Measurements from ENCODE around the gene ZNF507.
"Not testable (repeated sequence)": the region's sequence is repeated elsewhere in the genome, so short reads cannot be mapped to it uniquely, and the experiment has no call there.

- TF ChIP-seq CTCF (IDR thresholded peaks at IDR 0.05; ENCODE audit: low read depth, low read length); EZH2phosphoT487 (IDR thresholded peaks at IDR 0.05; ENCODE audit: low read depth): not testable (repeated sequence)
These were observed 31.7 kb downstream of the ZNF507 start for GRCh38 chr19:32377088-32377487.

All from OCI-LY3 (cell line).